NCI-H1105 treated with DMSO at 0.1 percent for 48 hours (cell line): ENCODE data around the gene PGAP3.
A peak's percentile ranks its signal among the peaks of the same experiment; 100 is the strongest.

Experiments
- DNase-seq: peaks from one replicate; lab custom pipeline; 2025; lab: John Stamatoyannopoulos, UW

Gene PGAP3

DNA sequence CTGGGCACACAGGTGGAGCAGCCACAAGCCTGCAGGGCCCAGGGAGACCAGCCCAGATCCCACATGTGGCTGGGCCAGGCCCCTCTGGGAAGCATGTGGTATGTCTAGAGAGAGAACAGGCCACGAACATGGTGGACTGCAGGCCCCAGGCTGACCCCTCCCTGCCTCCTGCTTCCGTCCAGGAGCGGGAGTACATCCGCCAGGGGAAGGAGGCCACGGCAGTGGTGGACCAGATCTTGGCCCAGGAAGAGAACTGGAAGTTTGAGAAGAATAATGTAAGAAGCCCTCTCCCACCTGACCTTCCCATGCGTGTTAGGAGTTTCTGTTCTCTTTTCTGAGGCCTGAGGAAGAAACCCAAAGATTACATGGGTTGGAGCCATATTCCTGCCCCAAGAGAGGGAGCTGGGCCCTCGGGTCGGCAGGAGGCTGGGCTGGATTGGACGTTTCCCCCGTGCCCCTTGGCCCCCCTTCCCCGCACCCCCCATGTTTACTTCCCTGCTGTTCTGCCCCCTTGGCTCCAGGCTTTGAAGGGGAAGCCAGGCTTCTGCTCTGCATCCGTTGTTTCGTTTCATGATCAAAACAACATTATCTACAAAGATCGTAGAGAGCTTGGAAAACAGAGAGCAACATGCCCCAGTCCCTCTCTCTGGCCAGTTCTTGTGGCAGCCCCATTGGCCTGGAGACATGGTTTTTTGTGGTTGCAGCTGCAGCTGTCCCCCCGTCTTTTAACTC is 28.4 kb downstream of the PGAP3 start:
- no peak for DNase-seq

DNA sequence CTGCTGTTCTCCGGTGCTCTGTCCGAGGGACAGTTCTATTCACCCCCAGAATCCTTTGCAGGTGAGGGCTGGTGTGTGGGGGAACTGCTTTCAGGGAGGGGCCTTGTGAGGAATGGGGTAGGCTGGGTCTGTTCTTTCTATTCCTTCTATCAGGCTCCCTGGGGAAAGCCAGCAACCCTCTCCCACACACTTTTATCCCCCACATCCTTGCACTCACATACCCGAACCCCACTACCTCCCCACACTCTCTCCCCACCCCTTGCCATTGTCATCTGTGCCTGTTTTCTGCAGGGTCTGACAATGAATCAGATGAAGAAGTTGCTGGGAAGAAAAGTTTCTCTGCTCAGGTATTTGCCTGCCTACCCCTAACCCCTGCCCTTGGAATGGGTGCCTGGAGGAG is 29.1 kb downstream of the PGAP3 start:
- DNase-seq: no peak

DNA sequence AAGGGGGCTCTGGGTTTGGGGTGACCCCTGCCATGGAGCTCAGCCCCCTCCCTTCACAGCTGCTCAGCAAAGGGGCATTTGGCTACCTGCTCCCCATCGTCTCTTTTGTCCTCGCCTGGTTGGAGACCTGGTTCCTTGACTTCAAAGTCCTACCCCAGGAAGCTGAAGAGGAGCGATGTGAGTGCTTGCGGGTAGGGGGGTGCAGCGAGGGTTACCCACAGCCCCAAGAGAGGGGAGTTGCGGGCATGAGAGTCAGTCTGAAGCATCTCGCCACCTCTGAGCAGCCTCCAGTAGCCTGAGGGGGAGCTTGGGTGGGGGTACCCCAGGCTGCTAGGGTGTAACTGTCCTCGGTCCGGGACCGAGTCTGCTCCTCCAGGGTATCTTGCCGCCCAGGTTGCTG is 29.5 kb downstream of the PGAP3 start:
- no peak for DNase-seq

DNA sequence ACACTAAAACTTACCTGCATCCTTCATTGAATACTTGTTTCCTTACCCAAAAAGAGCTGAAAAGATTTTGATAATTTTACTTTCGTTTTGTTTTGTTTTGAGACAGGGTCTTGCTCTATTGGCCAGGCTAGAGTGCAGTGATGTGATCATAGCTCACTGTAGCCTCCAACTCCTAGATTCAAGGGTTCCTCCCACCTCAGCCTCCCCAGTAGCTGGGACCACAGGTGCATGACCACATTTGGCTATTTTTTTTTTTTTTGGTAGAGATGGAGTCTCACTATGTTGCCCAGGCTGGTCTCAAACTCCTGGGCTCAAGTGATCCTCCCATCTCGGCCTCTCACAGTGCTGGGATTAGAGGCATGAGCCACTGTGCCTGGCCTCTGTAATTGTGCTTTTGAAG is 32.8 kb downstream of the PGAP3 start:
- DNase-seq: no peak

DNA sequence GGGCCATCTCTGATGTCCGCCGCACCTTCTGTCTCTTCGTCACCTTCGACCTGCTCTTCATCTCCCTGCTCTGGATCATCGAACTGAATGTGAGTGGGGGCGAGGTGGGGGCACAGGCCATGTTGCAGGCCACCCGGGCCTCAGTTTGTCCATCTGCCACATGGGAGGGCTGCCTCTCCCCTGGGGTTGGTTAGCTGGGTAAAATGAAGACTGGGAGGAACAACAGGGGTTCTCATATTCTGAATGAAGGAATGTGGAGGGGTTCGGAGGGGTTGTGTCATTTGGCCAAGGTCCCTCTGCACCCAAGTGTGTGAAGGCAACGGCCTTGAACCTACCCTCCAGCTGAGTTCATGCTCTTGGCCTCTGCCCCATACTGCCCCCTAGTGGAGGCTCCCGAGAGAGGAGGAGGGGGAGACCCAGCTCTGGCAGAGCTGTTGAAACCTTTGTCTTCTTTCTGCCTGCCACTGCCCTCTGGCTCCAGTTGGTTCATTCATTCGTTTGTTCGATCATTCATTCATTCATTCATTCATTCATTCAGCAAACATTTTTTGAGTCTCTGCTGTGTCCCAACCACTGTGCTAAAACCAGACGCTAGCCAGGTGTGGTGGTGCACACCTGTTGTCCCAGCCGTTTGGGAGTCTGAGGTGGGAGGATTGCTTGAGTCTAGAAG is 34.1 kb downstream of the PGAP3 start:
- DNase-seq: peak; percentile 2

DNA sequence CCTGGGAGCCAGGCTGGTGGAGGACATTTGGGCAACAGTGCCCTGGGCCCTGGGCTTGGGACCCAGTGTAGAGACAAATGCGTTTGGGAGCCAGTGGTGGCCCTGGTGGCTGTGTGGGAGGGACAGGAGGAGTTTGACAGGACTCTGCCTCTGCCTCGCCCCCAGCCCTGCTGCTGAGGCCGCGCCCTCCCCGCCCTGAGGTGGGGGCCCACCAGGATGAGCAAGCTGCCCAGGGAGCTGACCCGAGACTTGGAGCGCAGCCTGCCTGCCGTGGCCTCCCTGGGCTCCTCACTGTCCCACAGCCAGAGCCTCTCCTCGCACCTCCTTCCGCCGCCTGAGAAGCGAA is 34.6 kb downstream of the PGAP3 start:
- DNase-seq: no peak

DNA sequence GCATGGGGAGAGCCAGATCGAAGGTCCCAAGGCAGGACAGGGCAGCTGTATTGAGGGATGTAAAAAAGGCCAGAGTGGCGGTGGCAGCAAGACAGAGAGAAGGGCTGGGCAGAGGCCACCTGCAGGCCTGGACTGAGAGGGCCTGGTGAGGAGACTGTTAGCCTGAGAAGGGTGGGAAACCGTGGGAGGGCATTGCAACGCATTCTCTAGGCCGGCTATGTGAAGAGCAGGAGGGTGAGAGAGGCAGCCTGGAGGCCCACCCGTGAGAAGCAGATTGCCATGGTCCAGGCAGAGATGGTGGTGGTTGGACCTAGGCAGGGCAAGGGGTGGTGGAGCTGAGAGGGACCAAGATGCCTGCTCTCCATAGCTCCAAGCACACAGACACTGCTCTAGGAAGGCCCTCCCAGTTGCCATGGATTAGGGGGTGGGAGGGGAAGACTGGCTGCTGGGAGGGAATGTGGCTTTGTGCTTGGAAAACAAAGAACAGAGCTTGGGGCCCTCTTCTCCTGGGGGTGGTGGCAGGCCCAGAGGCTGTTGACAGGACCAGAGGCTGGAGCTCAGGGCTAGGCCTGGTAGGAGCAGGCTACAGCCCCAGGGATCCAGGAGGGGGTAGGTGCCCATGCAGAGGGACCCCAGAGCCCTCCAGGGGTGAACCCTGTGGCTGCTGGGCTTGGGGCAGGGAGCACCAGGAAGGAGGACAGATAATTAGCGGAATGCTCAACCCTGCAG is 35.1 kb downstream of the PGAP3 start:
- no peak for DNase-seq

DNA sequence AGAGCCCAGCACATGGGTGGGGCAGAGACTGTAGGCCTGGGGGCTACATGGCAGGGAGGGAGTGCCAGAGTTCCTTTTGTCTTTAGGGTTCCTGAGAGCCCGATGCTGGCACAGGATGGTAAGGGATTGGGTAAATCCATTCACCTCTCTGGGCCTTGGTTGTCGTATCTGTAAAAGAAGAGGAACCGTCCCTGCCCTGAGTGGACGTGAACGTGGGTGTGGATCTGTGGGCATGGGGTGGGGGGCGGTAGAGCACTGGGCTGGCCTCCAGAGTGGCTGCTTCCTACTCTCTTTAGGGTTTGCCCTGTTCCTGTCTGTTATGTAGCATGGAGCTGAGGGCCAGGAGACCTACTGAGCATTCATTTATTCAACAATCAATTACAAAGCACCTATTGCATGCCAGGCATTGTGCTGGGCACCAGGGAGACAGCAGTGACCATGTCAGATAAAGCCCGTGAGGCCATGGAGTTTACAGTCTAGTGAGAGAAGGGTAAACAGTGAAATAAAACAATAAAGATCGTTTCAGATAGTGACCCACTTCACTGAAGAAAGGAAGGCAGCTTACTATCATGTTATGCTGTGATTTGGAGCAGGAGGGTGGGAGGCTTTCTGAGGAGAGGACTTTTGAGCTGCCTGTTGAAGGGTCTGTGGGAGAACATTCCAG is 35.8 kb downstream of the PGAP3 start:
- no peak for DNase-seq

DNA sequence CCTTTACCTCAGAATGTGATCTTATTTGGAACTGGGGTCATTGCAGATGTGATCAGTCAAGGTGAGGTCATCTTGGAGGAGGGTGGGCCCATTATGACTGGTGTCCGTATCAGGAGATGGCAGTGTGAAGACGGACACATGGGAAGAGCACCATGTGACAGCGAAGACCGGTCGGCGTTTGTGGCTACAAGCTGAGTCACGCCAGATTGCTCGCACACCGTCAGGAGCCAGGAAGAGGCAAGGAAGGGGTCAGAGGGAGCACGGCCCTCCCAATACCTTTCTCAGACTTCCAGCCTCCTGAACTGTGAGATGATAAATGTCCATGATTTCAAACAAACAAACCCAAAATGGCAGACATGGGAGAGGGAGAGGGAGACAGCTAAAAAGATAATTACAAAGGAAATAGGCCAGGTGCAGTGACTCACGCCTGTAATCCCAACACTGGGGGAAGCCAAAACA is 37.7 kb downstream of the PGAP3 start:
- no peak for DNase-seq

DNA sequence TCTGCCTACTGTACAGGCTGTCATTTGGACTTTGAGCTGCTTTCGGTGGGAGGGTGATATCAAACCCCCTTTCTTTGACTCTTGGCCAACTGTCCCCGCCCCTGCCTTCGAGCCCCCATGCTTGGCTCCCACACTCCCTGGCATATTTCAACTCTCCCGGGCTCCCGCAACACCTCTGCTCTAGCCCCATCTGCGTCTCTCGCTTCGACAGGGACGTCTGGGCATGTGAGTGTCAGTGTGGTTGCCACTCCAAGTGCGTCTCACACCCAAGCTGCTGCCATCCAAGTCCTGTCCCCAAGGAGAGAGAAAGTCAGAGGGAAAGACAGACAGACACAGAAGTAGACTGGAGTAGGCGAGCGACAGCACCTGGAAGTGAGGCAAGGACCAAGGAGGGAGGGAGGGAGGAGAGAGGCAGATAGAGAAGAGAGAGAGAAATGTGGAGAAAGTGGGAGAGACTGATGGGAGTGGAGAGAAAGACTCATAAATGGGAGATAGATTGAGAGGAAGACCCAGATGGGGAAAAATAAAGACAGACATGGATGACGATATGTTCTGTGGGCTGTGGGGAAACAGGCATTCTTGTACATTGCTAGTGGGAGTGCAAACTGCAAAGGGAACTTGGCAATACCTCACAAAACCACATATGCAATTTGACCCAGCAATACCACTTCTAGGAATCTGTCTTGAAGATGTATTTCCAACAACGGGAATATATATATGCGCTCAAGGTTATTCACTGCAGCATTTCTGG is 39.1 kb downstream of the PGAP3 start:
- no peak for DNase-seq

DNA sequence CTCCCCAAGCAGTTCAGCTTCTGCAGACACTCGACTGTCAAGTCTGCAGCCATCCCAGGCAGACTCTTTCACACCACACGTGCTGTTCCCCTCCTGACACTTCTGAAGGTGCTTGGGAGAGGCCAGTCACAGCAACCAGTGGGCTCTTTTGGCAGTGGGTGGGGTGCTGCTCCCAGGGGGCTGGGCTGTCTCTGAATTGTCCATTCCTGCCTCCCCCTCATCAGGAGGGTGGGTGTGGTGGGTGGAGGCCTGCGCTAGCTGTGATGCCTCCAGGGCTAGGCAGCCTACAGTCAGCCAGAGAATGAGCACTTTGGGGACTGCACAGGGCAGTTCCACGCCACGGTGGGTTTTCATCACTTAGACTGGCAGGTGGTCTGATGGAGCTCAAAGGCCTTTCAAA is 40.6 kb downstream of the PGAP3 start:
- DNase-seq: no peak

DNA sequence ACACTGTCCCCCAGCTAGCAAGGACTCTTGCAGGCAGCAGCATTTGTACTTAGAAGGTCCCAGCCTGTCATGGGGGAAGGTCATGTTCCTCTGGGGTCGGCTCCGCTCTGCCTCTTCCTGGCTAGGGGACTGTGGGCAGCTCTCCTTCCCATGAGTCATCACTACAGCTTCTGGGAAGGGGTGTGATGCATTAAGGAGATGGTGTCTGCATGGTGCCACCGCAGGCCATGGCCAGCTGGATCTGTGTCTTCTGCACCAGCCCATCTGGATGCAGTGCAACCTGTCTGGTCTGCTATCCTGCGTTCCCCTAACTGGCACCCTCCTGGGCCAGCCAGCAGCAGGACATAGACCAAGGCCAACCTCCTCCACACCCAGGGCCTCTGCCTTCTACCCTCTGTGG is 44.6 kb downstream of the PGAP3 start:
- no peak for DNase-seq

DNA sequence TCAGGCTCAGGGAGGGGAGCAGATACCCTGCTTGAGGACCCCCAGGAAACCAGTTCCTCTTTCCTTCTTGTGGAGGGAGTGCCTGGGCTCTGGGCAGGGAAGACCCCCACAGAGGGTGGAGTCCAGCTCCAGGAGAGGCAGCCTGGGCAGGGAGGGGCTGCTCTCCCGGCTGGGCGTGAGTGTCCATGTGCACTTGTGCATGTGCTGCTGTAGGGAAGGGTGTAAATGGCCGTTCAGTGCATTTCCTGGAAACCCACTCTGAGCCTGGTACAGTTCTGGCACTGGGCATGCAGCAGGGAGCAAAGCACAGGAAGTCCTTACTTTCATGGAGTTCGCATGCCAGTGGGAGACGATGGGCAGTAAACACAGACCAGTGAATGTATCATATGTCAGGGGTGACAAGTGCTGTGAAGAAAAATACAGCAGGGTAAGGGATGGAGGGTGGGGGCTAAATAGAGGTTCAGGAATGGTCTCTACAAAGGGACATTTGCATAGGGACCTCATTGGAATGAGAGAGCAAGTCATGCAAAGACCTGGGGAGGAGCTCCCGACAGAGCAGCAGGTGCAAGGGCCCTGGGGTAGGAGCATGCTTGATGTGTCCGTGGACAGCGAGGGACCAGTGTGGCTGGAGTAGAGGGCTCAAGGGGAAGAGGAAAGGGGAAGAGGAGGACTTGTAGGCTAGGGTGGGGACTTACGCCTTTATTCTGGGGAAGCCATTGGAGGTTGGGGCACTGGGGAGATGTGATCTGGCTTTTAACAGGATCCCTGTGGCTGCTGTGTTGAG is 45.4 kb downstream of the PGAP3 start:
- DNase-seq: no peak

DNA sequence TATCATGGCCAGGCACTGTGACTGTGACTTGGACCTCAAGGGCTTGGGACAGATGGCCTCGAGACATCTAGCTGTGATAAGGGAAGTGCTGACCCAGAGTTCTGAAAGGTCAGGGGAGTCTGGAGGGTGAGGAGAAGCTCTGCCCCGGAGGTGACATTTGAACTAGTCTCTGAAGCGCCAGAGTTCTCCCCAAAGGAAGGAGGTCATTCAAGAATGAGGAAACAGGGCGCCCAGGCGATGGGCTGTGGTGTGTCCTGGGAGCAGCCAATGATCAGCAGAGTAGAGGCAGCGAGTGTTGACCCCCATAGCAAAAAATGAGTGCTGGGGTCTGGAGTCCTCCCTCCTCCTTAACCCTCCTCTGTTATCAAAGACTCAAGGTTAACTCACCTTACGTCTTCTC is 46.0 kb downstream of the PGAP3 start:
- DNase-seq: no peak

DNA sequence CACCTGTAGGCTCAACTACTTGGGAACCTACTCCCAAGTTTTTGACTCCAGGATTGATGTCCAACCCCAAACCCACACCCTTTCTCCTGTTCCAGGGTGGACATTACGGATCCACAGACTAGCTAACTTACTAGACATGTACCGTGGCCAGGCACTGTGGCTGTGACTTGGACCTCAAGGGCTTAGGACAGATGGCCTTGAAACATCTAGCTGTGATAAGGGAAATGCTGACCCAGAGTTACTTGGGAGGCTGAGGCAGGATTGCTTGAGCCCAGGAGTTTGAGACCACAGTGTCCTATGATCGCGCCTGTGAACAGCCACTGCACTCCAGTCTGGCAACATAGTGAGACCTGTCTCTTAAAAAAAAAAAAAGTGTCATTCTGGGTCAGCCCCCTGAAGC is 46.8 kb downstream of the PGAP3 start:
- DNase-seq: no peak

DNA sequence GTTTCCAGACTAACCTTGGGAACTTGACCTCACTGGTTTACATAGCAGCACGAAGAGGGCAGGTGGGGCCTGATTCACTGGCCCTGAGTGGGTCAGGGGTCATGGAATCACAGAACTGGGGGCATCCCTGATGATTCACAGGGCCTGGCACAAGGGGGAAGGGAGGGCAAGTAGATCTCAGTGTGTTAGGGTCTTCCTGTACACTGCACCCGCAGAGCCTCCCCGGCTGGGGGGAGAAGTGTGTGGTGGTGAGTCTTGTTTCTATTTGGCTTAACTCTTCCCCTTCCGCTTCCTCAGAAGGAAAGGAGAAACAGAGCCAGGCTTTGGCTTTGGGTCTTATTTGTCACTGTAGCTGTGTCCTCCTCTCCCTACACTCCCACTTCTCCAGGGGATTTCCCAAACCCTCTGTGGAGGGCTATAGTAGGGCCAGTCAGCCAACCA is 47.2 kb downstream of the PGAP3 start:
- no peak for DNase-seq

DNA sequence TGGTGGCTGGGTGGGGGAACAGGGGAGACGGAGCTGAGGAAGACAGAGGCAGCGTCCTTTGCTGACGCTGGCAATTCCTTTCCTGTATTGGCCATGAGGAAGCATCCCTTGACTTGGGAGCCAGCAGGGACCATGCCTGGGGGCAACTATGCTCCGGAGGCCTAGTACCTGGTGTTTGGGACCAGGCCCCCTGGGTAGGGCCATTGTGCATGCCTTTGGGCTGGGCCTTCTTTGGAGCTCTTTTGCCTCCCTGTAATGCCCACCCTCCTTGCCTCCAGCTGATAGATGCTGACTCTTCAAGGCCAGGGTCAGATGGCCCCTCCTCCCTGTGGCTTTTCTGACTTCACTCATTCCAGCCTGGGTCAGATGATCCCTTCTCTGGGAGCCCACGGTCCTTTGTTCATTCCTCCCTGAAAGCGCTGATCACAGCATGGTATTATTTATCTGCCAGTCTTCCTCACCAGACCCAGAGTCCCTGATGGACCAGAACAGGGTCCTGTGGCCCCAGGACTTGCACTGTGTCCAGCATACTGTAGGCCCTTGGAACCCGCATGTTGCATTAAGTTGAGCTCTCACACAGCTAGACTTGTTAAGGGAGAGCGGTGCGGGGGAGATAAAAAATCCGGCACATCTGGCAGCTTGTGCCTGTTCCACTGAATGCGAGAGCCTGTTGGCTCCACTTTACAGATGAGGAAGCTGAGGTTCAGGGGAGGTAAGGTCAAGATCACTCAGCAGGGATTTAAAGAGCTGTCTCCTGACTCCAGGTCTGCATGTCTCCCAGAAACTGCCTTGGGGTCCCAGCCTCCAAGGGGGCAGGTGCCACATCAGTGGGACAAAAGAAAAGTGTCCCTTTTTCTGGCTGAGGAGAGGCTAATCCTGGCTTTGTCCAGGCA is 48.0 kb downstream of the PGAP3 start:
- no peak for DNase-seq

DNA sequence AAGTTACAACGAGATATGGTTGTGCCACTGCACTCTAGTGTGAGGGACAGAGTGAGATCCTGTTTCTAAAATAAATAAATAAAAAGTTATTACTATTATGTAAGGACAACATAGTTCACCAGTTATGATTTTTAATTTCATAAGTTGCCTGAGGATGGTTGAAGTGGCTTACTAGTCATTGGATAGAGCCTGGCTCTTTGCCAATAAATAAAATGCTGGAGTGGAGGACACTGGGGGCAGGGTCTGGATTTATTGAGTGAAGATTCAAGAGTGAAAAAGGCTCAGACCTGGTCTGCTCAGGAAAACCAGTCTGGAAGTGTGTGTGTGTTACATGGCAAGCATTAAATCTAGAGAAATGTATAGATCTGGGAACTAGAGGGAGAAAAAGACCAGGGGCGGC is 48.8 kb downstream of the PGAP3 start:
- DNase-seq: no peak

DNA sequence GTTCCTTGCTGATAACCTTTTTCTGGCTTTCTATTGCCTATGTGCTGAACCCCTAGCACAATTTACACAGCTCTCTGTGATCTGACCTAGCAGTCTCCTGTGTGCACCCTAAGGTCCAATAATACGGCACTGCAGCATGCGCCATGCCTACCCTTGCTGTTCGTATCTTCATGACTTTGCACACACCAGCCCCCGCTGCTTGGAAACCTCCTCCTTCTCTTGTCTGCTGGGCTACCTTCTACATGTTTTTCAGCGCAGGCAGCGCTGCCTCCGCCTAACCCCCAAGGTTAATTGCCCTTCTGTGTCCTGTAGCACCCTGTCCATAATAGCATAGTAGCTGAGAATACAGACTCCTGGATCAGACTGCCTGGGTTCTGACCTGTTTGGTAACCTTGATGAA is 49.5 kb downstream of the PGAP3 start:
- DNase-seq: no peak
